Fibroblast of villous mesenchyme (primary cell): ENCODE results near the gene PIGO. TPM values are rescaled to one million over a fixed set of nuclear protein-coding genes. Genes with fewer than 3 reads are reported as not detected.

Experiments
- DNase-seq: peaks from one replicate; pipeline ENCODE4 v3.0.0-alpha.2; 2010; ENCODE audit warnings: low read depth
- H3K4me3 ChIP-seq: 2 replicates; pipeline ENCODE4 v1.5.1; 2011; ENCODE audit warnings: low read depth, mild to moderate bottlenecking, low read length
- CTCF ChIP-seq: IDR thresholded peaks from 2 replicates; pipeline ENCODE4 v1.5.1; 2012; ENCODE audit warnings: low read depth, mild to moderate bottlenecking, low read length; ENCODE audit not compliant: insufficient read depth
- total RNA-seq: library from RNA; depleted of rRNA; stranded (reverse); fragments of >200 nt; gene quantifications from 2 replicates; pipeline ENCODE4 v1.2.3, GENCODE V29; 2012

Gene PIGO
- total RNA-seq, 1 donor = 14.7 TPM

GRCh38 chr9:35071814-35072460 lies 24.5 kb downstream of the PIGO start:
- H3K4me3 ChIP-seq = peak overlapping the region; percentile 74
- peak; percentile 92 for DNase-seq
- TF ChIP-seq CTCF = peak; percentile 37

DNA sequence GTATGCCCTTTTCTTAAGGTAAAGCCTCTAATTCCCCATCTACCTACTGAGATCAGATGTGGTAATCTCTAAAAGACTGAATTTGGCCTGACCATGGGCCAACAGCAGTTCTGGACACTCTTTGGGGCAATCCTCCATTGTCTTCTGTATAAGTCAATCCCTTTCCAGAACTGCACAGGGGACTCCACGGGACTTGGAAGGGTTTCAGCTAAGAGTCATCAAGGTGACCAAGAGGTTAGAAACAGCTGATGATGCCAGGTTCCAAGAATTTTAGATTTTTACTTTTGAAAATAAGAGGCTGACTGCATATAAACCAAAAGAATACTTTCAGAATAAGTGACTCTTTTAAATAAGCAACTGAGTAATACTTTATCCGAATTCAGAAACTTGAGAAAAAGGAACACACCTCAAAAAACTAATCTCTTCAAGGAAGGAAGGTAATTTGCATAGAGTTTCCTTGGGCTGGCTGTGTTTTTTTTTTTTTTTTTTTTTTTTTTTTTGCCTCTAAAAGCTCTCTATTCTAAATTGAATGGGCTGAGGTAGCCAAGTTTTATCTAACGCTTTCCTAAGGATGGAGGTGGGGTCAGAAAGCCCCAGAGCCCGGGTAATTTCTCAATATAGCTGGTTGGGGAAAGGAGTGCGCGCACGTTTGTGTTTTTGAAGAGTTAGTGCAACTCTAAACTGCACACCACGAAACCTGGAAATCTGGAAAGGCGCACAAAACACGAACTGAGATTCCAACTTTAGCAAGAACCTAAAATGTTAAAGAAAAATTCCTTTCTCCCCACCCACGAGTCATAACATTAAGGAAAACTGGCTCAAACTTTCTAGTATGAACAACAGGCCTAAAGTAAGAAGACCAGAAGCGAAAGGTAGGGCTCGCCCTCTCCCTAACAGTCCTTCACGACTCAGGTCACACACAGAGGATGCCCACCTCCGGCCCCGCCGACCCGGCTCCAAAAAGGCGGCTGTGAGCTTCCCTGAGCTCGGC lies 25.3 kb downstream of the PIGO start:
- H3K4me3 ChIP-seq = peak overlapping the region; percentile 74
- TF ChIP-seq CTCF = no peak
- DNase-seq = peak; percentile 14

- TF ChIP-seq CTCF = no peak
- peak overlapping the region; percentile 21 for H3K4me3 ChIP-seq
- no peak for DNase-seq
These were observed 27.4 kb downstream of the PIGO start for GRCh38 chr9:35069020-35069419.

GRCh38 chr9:35067056-35067455 lies 29.3 kb downstream of the PIGO start:
- no peak for TF ChIP-seq CTCF
- DNase-seq = no peak
- no peak overlapping the region for H3K4me3 ChIP-seq

- H3K4me3 ChIP-seq = no peak overlapping the region
- no peak for TF ChIP-seq CTCF
- no peak for DNase-seq
These were observed 35.7 kb downstream of the PIGO start for GRCh38 chr9:35060548-35061207.

- DNase-seq = no peak
- H3K4me3 ChIP-seq = no peak overlapping the region
- no peak for TF ChIP-seq CTCF
These were observed 37.0 kb downstream of the PIGO start for GRCh38 chr9:35059438-35059837.
